Gastrocnemius medialis (tissue), 4 donors: Measurements from ENCODE around the gene TPRG1L.

ENCODE experiments used
- CTCF ChIP-seq, 5 experiments: fragments of 450-650 bp in 3 of 5; fragments of 200-600 bp in 2 of 5; sonication (generic) in 2 of 5; IDR thresholded peaks in 4 of 5; conservative IDR thresholded peaks in 1 of 5; 1 replicate in 4 of 5; 2 replicates in 1 of 5; pipeline ENCODE4 v1.5.1; 2016 to 2019; ENCODE audit warnings: antibody characterized with exemption in 5 of 5, mild to moderate bottlenecking in 3 of 5, moderate library complexity in 3 of 5
- POLR2A ChIP-seq, 2 donors: fragments of 450-650 bp; IDR thresholded peaks; one replicate each; pipeline ENCODE4 v1.6.1; 2017; ENCODE audit warnings: antibody characterized with exemption in 2 of 2, mild to moderate bottlenecking in 2 of 2, moderate library complexity in 2 of 2

- TF ChIP-seq CTCF (IDR thresholded peaks at IDR 0.05 in 4 of 5, conservative IDR thresholded peaks at IDR 0.05 in 1 of 5) (no peak), POLR2A (IDR thresholded peaks at IDR 0.05) (no peak)
Measured at GRCh38 chr1:3646596-3646995, 21.8 kb downstream of the TPRG1L start.
